HepG2 (cell line): Measurements from ENCODE around the gene TCF7L2. TPM values are rescaled to one million over a fixed set of nuclear protein-coding genes. Genes with fewer than 3 reads are reported as not detected.
A peak's percentile ranks its signal among the peaks of the same experiment; 100 is the strongest.

ENCODE experiments used
- ARHGAP35 ChIP-seq: sonication (generic); formaldehyde crosslinking; IDR thresholded peaks from 2 replicates; pipeline ENCODE4 v1.9.0; 2022; ENCODE audit warnings: mild to moderate bottlenecking, inconsistent platforms, moderate library complexity, missing genetic modification reagents, borderline replicate concordance
- ATF1 ChIP-seq: IDR thresholded peaks from 2 replicates; pipeline ENCODE4 v1.6.1; 2016; ENCODE audit warnings: mild to moderate bottlenecking, control low read depth
- CENPT ChIP-seq: sonication (generic); formaldehyde crosslinking; IDR thresholded peaks from 2 replicates; pipeline ENCODE4 v1.8.0; 2022; ENCODE audit warnings: low read depth, mild to moderate bottlenecking, moderate library complexity, missing genetic modification reagents
- CENPX ChIP-seq: sonication (generic); formaldehyde crosslinking; IDR thresholded peaks from 2 replicates; pipeline ENCODE4 v1.9.0; 2021; ENCODE audit warnings: mild to moderate bottlenecking, missing genetic modification reagents, moderate library complexity
- NFKB2 ChIP-seq: sonication (generic); formaldehyde crosslinking; IDR thresholded peaks from 2 replicates; pipeline ENCODE4 v1.4.0; 2020; ENCODE audit warnings: missing genetic modification reagents, borderline replicate concordance
- NR2C2 ChIP-seq: sonication (generic); formaldehyde crosslinking; IDR thresholded peaks from 2 replicates; pipeline ENCODE4 v1.4.0; 2020; ENCODE audit warnings: missing genetic modification reagents, mild to moderate bottlenecking, moderate library complexity, borderline replicate concordance
- TAF15 ChIP-seq: fragments of 200-400 bp; formaldehyde crosslinking; IDR thresholded peaks from one replicate; pipeline ENCODE4 v1.6.1; 2018; ENCODE audit warnings: mild to moderate bottlenecking, low read depth, low read length; ENCODE audit not compliant: poor library complexity, severe bottlenecking
- YEATS2 ChIP-seq: sonication (generic); formaldehyde crosslinking; IDR thresholded peaks from 2 replicates; pipeline ENCODE4 v1.4.0; 2020; ENCODE audit warnings: missing genetic modification reagents, borderline replicate concordance
- ZBTB39 ChIP-seq: sonication (generic); formaldehyde crosslinking; IDR thresholded peaks from 2 replicates; pipeline ENCODE4 v1.5.0; 2020; ENCODE audit warnings: missing genetic modification reagents
- ZBTB43 ChIP-seq: sonication (generic); formaldehyde crosslinking; conservative IDR thresholded peaks from 2 replicates; pipeline ENCODE4 v1.4.0; 2020; ENCODE audit warnings: missing genetic modification reagents
- ZNF691 ChIP-seq: sonication (generic); formaldehyde crosslinking; IDR thresholded peaks from 2 replicates; pipeline ENCODE4 v1.4.0; 2020; ENCODE audit warnings: missing genetic modification reagents, low read depth, mild to moderate bottlenecking, borderline replicate concordance
- ZNF776 ChIP-seq: sonication (generic); formaldehyde crosslinking; IDR thresholded peaks from 2 replicates; pipeline ENCODE4 v1.4.0; 2020; ENCODE audit warnings: mild to moderate bottlenecking, missing genetic modification reagents
- polyA plus RNA-seq, 8 experiments: library from polyadenylated mRNA; depleted of rRNA in 3 of 8; stranded (reverse) in 7 of 8; unstranded in 1 of 8; fragments of >200 nt; fragmentation: Illumina TruSeq in 4 of 8; extraction: Trizol in 4 of 8; gene quantifications; 2 replicates each; pipeline versions ENCODE4 v1.2.1 to v1.2.3, GENCODE V29; 2011 to 2016; ENCODE audit warnings: low read depth in 4 of 8, missing spikeins in 1 of 8, mixed read lengths in 1 of 8; ENCODE audit not compliant: insufficient read depth in 1 of 8
- total RNA-seq, 5 experiments: library from RNA; depleted of rRNA; stranded (reverse); fragments of >200 nt; fragmentation: Illumina TruSeq; extraction: Trizol; gene quantifications; 2 replicates each; pipeline ENCODE4 v1.2.3, GENCODE V29; 2016; ENCODE audit warnings: low read depth in 1 of 5
- TF ChIP-seq, protein P1 (sequence below): sonication (generic); formaldehyde crosslinking; IDR thresholded peaks from 2 replicates; pipeline ENCODE4 v1.4.0; 2020; ENCODE audit warnings: missing genetic modification reagents
- TF ChIP-seq, protein P2 (sequence below): fragments of 450-650 bp; IDR thresholded peaks from 2 replicates; pipeline ENCODE4 v1.6.1; 2017; ENCODE audit warnings: mild to moderate bottlenecking

Gene TCF7L2
- total and polyA plus RNA-seq, 2 of the 13 experiments (the other 11 are each of a cell fraction or from before 2014, with no cell fraction given), result 3.9 to 13.7 TPM

GRCh38 chr10:113019692-113020474 is 69.8 kb downstream of the TCF7L2 start (continued):
- TF ChIP-seq, protein P1, sequence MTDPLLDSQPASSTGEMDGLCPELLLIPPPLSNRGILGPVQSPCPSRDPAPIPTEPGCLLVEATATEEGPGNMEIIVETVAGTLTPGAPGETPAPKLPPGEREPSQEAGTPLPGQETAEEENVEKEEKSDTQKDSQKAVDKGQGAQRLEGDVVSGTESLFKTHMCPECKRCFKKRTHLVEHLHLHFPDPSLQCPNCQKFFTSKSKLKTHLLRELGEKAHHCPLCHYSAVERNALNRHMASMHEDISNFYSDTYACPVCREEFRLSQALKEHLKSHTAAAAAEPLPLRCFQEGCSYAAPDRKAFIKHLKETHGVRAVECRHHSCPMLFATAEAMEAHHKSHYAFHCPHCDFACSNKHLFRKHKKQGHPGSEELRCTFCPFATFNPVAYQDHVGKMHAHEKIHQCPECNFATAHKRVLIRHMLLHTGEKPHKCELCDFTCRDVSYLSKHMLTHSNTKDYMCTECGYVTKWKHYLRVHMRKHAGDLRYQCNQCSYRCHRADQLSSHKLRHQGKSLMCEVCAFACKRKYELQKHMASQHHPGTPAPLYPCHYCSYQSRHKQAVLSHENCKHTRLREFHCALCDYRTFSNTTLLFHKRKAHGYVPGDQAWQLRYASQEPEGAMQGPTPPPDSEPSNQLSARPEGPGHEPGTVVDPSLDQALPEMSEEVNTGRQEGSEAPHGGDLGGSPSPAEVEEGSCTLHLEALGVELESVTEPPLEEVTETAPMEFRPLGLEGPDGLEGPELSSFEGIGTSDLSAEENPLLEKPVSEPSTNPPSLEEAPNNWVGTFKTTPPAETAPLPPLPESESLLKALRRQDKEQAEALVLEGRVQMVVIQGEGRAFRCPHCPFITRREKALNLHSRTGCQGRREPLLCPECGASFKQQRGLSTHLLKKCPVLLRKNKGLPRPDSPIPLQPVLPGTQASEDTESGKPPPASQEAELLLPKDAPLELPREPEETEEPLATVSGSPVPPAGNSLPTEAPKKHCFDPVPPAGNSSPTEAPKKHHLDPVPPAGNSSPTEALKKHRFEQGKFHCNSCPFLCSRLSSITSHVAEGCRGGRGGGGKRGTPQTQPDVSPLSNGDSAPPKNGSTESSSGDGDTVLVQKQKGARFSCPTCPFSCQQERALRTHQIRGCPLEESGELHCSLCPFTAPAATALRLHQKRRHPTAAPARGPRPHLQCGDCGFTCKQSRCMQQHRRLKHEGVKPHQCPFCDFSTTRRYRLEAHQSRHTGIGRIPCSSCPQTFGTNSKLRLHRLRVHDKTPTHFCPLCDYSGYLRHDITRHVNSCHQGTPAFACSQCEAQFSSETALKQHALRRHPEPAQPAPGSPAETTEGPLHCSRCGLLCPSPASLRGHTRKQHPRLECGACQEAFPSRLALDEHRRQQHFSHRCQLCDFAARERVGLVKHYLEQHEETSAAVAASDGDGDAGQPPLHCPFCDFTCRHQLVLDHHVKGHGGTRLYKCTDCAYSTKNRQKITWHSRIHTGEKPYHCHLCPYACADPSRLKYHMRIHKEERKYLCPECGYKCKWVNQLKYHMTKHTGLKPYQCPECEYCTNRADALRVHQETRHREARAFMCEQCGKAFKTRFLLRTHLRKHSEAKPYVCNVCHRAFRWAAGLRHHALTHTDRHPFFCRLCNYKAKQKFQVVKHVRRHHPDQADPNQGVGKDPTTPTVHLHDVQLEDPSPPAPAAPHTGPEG (CRISPR knock-in tag), result no peak
- TF ChIP-seq ATF1, result no peak
- TF ChIP-seq YEATS2 (CRISPR knock-in tag), result no peak
- no peak for TF ChIP-seq ZBTB39
- peak; percentile 74 for TF ChIP-seq NR2C2 (CRISPR knock-in tag)
- no peak for TF ChIP-seq CENPX (CRISPR knock-in tag)
- no peak for TF ChIP-seq NFKB2 (CRISPR knock-in tag)
- no peak for TF ChIP-seq ZBTB43 (CRISPR knock-in tag)
- TF ChIP-seq TAF15, result no peak
- TF ChIP-seq CENPT (CRISPR knock-in tag), result no peak
- no peak for TF ChIP-seq ARHGAP35 (CRISPR knock-in tag)
- TF ChIP-seq, protein P2, sequence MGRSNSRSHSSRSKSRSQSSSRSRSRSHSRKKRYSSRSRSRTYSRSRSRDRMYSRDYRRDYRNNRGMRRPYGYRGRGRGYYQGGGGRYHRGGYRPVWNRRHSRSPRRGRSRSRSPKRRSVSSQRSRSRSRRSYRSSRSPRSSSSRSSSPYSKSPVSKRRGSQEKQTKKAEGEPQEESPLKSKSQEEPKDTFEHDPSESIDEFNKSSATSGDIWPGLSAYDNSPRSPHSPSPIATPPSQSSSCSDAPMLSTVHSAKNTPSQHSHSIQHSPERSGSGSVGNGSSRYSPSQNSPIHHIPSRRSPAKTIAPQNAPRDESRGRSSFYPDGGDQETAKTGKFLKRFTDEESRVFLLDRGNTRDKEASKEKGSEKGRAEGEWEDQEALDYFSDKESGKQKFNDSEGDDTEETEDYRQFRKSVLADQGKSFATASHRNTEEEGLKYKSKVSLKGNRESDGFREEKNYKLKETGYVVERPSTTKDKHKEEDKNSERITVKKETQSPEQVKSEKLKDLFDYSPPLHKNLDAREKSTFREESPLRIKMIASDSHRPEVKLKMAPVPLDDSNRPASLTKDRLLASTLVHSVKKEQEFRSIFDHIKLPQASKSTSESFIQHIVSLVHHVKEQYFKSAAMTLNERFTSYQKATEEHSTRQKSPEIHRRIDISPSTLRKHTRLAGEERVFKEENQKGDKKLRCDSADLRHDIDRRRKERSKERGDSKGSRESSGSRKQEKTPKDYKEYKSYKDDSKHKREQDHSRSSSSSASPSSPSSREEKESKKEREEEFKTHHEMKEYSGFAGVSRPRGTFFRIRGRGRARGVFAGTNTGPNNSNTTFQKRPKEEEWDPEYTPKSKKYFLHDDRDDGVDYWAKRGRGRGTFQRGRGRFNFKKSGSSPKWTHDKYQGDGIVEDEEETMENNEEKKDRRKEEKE, result no peak
- no peak for TF ChIP-seq ZNF776 (CRISPR knock-in tag)
- TF ChIP-seq ZNF691, result 0 out of 2 replicates have a peak, but pooled peaks have one; percentile 37
